Measurements from ENCODE around the gene ZAR1L.

Gene ZAR1L

DNA sequence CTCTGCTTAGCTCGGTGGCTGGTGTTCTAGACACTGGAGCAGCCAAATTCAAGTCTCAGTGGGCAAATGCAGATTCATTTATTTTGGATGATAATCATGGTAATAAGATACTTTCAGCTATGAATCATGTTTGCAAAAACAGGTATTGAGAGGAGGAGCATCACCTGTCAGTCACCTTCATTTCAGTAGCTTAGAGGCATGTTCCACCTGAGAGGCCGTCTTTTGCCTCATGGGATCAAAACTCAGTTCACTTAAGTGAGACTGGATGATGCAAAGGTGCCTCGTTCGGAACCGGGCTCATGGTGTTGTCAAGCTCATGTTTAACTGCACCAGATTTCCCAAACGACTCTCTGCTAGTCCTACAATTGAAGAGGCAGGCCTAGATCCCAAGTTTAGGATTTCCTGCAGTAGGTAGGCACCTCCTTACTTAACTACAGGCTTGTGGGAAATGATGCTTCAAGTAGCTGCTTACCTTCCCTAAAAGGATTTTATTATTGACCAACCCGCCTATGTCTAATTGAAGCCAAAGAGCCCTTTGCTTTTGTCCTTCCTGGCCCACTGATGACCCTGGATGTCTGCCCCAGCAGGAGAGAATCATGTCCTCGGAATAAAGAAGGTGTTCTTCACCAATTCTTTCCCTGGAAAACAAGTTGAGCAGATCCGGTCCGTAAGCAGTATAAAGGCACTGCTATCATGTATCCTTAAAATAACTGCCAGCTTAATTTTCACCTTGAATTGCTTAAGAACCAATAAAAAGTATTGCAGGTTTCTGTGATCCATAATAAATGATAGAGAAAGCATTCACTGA is 60.0 kb downstream of the ZAR1L start:
- DNase-seq: no peak

DNA sequence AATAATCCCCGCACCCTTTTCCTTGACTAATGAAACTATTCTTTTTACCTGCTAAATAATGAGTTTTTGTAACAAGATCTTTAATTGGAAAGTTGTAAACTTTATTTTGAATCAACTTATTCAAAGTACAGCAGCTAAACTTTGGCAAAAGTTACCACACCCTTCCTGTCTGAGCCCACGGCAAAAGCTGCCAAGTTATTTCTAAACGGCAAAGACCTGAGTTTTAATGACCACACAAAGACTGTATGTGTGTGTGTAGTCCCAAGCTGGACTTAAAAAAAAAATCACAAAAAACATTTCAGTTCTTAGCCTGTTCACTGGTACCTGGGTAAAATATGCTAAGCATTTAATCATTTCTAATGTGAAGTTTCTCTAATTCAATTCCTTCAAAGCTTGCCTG is 60.7 kb downstream of the ZAR1L start:
- no peak for DNase-seq

DNA sequence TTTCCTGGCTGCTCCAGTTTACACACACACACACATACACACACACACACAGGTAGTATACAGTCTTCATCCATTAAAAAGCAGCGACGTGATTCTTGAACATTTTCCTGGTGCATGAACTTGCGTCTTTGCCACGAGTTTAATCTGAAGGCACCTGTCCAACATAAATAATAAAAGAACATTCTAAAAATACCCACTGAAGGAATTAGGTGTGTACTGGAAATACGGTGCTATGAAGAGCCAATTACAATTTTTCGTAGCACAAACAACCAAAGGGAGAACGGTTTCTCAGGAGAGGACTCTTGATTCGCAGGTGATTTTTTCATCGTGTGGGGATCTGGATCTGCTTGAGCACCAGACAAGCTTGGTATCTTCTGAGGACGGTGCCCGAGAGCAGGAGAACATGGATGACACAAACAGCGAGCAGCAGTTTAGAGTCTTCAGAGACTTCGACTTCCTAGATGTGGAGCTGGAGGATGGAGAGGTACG is 61.2 kb downstream of the ZAR1L start:
- DNase-seq: no peak
